Measurements from ENCODE around the gene OR2AT4.

The OR2AT4 gene

DNA sequence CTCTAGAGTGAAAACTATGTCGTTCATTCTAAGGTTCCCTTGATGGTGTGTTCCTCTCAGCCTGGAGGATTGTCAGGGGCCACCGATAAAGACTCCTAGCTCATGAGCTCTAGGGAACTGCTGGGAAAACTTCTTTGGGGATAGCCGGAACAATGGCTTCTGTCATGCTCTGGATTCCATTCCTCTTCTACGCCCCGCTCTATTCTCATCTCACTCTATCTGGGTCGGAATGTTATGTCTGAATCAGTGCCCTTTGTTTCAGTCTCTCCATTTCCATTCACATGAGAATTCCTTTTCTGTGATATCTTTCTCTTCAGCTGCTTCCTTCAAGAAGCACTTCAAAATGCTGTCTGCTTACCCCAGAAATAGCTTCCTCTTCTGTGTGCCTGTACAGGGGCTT is 37.3 kb upstream of the OR2AT4 start:
- DNase-seq = no peak
- TF ChIP-seq, protein P1, sequence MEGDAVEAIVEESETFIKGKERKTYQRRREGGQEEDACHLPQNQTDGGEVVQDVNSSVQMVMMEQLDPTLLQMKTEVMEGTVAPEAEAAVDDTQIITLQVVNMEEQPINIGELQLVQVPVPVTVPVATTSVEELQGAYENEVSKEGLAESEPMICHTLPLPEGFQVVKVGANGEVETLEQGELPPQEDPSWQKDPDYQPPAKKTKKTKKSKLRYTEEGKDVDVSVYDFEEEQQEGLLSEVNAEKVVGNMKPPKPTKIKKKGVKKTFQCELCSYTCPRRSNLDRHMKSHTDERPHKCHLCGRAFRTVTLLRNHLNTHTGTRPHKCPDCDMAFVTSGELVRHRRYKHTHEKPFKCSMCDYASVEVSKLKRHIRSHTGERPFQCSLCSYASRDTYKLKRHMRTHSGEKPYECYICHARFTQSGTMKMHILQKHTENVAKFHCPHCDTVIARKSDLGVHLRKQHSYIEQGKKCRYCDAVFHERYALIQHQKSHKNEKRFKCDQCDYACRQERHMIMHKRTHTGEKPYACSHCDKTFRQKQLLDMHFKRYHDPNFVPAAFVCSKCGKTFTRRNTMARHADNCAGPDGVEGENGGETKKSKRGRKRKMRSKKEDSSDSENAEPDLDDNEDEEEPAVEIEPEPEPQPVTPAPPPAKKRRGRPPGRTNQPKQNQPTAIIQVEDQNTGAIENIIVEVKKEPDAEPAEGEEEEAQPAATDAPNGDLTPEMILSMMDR (IDR thresholded peaks at IDR 0.05; ENCODE audit: low read depth, low read length, missing control alignments) = no peak
- in situ Hi-C loops (cut with HindIII; ENCODE audit: low pct_ligation_motif_present, low sequenced_read_pairs) = no loop called here
- Histone ChIP-seq H3K27ac (no peak overlapping the region), H3K27me3 (replicated peaks) (no peaks in the 10 kb centered on the region), H3K36me3 (replicated peaks) (no peaks in the 10 kb centered on the region), H3K4me3 (ENCODE audit: low read depth, low read length) (no peak overlapping the region)

DNA sequence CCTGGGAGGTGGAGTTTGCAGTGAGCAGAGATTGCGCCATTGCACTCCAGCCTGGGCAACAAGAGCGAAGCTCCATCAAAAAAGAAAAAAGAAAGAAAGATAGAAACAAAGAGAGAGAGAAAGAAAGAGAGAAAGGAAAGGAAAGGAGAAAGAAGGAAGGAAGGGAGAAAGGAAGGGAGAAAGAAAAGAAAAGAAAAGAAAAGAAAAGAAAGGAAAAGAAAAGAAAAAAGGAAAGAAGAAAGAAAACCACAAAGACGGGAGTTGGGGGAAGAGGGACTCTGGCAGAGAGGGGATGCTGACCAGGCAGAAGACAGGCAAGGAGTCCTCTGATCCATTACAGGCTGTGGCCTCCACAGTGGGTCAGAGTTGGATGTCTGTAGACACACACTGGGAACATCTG is 35.4 kb upstream of the OR2AT4 start:
- Histone ChIP-seq H3K27me3 (replicated peaks) (no peaks in the 10 kb centered on the region), H3K36me3 (replicated peaks) (no peaks in the 10 kb centered on the region), H3K4me3 (ENCODE audit: low read depth, low read length) (no peak overlapping the region), H3K27ac (no peak overlapping the region)
- TF ChIP-seq, protein P1 (IDR thresholded peaks at IDR 0.05; ENCODE audit: low read depth, low read length, missing control alignments) = no peak
- in situ Hi-C loops (cut with HindIII; ENCODE audit: low pct_ligation_motif_present, low sequenced_read_pairs) = no loop called here
- no peak for DNase-seq

DNA sequence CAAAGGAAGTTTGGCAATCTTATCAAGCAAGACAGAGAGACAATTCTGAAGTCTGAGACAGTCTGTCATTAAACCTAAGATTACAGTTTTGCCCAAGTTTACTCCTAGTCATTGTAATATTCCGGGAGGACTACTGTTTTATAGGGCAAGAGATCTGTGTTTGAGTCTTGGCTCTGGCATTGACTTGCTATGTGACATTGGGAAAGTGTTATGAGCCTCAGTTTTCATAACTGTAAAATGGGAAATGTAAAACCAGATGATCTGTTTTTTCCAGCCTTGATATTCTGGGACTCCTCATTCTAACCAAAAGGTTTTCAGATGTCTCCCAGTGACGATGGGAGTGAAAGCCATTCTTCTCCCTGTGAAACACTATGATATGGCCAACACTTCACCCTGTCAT is 29.9 kb upstream of the OR2AT4 start:
- no peak for DNase-seq
- Histone ChIP-seq H3K27me3 (replicated peaks) (no peaks in the 10 kb centered on the region), H3K27ac (no peak overlapping the region), H3K4me3 (ENCODE audit: low read depth, low read length) (no peak overlapping the region), H3K36me3 (replicated peaks) (no peaks in the 10 kb centered on the region)
- TF ChIP-seq, protein P1 (IDR thresholded peaks at IDR 0.05; ENCODE audit: low read depth, low read length, missing control alignments) = no peak
- in situ Hi-C loops (cut with HindIII; ENCODE audit: low pct_ligation_motif_present, low sequenced_read_pairs) = no loop called here

DNA sequence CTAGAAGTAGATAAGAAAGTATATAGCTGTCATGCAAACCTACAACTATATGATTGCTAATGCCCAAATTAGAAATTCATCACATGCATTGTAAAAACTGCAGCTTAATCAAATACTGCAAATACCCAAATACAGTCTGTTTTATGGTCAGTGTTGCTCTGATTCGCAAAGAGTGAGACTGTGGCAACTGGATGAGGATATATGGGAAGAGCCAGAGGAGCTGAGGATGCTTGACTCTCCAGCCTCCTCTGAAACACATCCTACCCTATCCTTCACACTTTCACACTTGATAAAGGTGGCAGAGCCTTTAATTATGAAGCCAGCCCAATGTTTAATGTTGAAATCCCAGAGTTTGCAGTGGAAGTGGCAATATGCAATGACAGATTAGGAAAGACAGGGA is 21.9 kb upstream of the OR2AT4 start:
- no peak overlapping the region for H3K27ac ChIP-seq
- in situ Hi-C loops (cut with HindIII; ENCODE audit: low pct_ligation_motif_present, low sequenced_read_pairs) = no loop called here
- DNase-seq = no peak
- TF ChIP-seq, protein P1 (IDR thresholded peaks at IDR 0.05; ENCODE audit: low read depth, low read length, missing control alignments) = no peak
- no peak overlapping the region for H3K4me3 ChIP-seq (ENCODE audit: low read depth, low read length)
- H3K36me3 ChIP-seq (replicated peaks) = no peaks in the 10 kb centered on the region
- H3K27me3 ChIP-seq (replicated peaks) = no peaks in the 10 kb centered on the region

DNA sequence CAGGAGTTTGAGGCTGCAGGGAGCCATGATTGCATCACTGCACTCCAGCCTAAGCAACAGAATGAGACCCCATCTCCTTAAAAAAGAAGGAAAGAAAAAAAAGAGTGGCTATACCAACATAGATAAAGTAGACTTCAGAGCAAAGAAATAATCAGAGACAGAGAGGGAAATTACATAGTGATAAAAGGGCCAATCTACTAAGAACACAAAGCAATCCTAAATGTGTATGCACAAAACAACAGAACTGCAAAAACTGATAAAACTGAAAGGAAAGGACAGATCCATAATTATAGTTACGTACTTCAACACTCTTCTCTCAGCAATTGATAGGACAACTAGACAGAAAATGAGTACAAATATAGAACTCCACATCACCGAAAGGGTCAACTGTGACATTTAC is 17.8 kb upstream of the OR2AT4 start:
- Histone ChIP-seq H3K27ac (no peak overlapping the region), H3K4me3 (ENCODE audit: low read depth, low read length) (no peak overlapping the region), H3K36me3 (replicated peaks) (no peaks in the 10 kb centered on the region), H3K27me3 (replicated peaks) (no peaks in the 10 kb centered on the region)
- DNase-seq = no peak
- TF ChIP-seq, protein P1 (IDR thresholded peaks at IDR 0.05; ENCODE audit: low read depth, low read length, missing control alignments) = no peak
- in situ Hi-C loops (cut with HindIII; ENCODE audit: low pct_ligation_motif_present, low sequenced_read_pairs) = no loop called here

DNA sequence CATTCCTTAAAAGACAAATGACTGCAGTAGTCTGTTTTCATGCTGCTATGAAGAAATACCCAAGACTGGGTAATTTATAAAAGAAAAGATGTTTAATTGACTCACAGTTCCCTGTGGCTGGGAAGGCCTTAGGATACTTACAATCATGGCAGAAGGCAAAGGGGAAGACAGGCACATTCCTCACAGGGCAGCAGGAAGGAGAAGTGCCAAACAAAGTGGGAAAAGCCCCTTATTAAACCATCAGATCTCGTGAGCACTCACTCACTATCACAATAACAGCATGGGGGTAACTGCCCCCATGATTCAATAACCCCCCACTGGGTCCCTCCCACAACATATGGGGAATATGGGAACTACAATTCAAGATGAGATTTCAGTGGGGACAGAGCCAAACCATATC is 16.4 kb upstream of the OR2AT4 start:
- no peak for DNase-seq
- H3K4me3 ChIP-seq (ENCODE audit: low read depth, low read length) = no peak overlapping the region
- in situ Hi-C loops (cut with HindIII; ENCODE audit: low pct_ligation_motif_present, low sequenced_read_pairs) = no loop called here
- no peaks in the 10 kb centered on the region for H3K27me3 ChIP-seq (replicated peaks)
- no peaks in the 10 kb centered on the region for H3K36me3 ChIP-seq (replicated peaks)
- TF ChIP-seq, protein P1 (IDR thresholded peaks at IDR 0.05; ENCODE audit: low read depth, low read length, missing control alignments) = no peak
- H3K27ac ChIP-seq = no peak overlapping the region

Data from brain microvascular endothelial cell (primary cell).